HepG2 (cell line): ENCODE results near the gene ARHGEF3. TPM values are rescaled to one million over a fixed set of nuclear protein-coding genes. Genes with fewer than 3 reads are reported as not detected.

ENCODE experiments used
- HMGXB4 ChIP-seq, 2 experiments: sonication (generic) in 1 of 2; formaldehyde crosslinking in 1 of 2; IDR thresholded peaks; 2 replicates each; pipeline versions ENCODE4 v1.4.0 to v1.6.1; 2018 to 2020; ENCODE audit warnings: missing genetic modification reagents in 2 of 2, borderline replicate concordance in 1 of 2, low read depth in 1 of 2, mild to moderate bottlenecking in 1 of 2, missing biosample characterization in 1 of 2
- IKZF4 ChIP-seq: sonication (generic); formaldehyde crosslinking; IDR thresholded peaks from 2 replicates; pipeline ENCODE4 v1.5.1; 2020; ENCODE audit warnings: borderline replicate concordance, mild to moderate bottlenecking, low read depth, missing genetic modification reagents; ENCODE audit errors: not compliant biosample characterization
- NCOA1 ChIP-seq: sonication (generic); formaldehyde crosslinking; IDR thresholded peaks from 2 replicates; pipeline ENCODE4 v1.9.0; 2021; ENCODE audit warnings: missing genetic modification reagents
- NCOA5 ChIP-seq: sonication (generic); formaldehyde crosslinking; IDR thresholded peaks from 2 replicates; pipeline ENCODE4 v1.4.0; 2020; ENCODE audit warnings: missing genetic modification reagents
- PRDM10 ChIP-seq: sonication (generic); formaldehyde crosslinking; IDR thresholded peaks from 2 replicates; pipeline ENCODE4 v1.4.0; 2020; ENCODE audit warnings: low read depth, missing genetic modification reagents
- SAP130 ChIP-seq: IDR thresholded peaks from 2 replicates; pipeline ENCODE4 v1.6.1; 2016; ENCODE audit warnings: low read depth
- TBX3 ChIP-seq: fragments of 450-650 bp; IDR thresholded peaks from 2 replicates; pipeline ENCODE4 v1.6.1; 2017; ENCODE audit warnings: antibody characterized with exemption, mild to moderate bottlenecking, inconsistent platforms, borderline replicate concordance
- TOE1 ChIP-seq: sonication (generic); formaldehyde crosslinking; IDR thresholded peaks from 2 replicates; pipeline ENCODE4 v1.4.0; 2020; ENCODE audit warnings: mild to moderate bottlenecking, missing genetic modification reagents
- U2AF1 ChIP-seq: fragments of 200-400 bp; formaldehyde crosslinking; optimal IDR thresholded peaks from 2 replicates; pipeline ENCODE3; 2017; ENCODE audit warnings: mild to moderate bottlenecking, low read depth, low read length
- XBP1 ChIP-seq: sonication (generic); formaldehyde crosslinking; IDR thresholded peaks from 2 replicates; pipeline ENCODE4 v1.5.0; 2020; ENCODE audit warnings: missing genetic modification reagents
- ZNF678 ChIP-seq: sonication (generic); formaldehyde crosslinking; IDR thresholded peaks from 2 replicates; pipeline ENCODE4 v1.4.0; 2020; ENCODE audit warnings: mild to moderate bottlenecking, missing genetic modification reagents
- ZNF710 ChIP-seq: sonication (generic); formaldehyde crosslinking; IDR thresholded peaks from 2 replicates; pipeline ENCODE4 v1.5.0; 2020; ENCODE audit warnings: mild to moderate bottlenecking, missing genetic modification reagents, borderline replicate concordance
- ZSCAN31 ChIP-seq: sonication (generic); formaldehyde crosslinking; IDR thresholded peaks from 2 replicates; pipeline ENCODE4 v1.5.0; 2020; ENCODE audit warnings: low read depth, mild to moderate bottlenecking, missing genetic modification reagents
- polyA plus RNA-seq, 8 experiments: library from polyadenylated mRNA; depleted of rRNA in 3 of 8; stranded (reverse) in 7 of 8; unstranded in 1 of 8; fragments of >200 nt; fragmentation: Illumina TruSeq in 4 of 8; extraction: Trizol in 4 of 8; gene quantifications; 2 replicates each; pipeline versions ENCODE4 v1.2.1 to v1.2.3, GENCODE V29; 2011 to 2016; ENCODE audit warnings: low read depth in 4 of 8, missing spikeins in 1 of 8, mixed read lengths in 1 of 8; ENCODE audit not compliant: insufficient read depth in 1 of 8
- total RNA-seq, 5 experiments: library from RNA; depleted of rRNA; stranded (reverse); fragments of >200 nt; fragmentation: Illumina TruSeq; extraction: Trizol; gene quantifications; 2 replicates each; pipeline ENCODE4 v1.2.3, GENCODE V29; 2016; ENCODE audit warnings: low read depth in 1 of 5
- TF ChIP-seq, protein P1 (sequence below): IDR thresholded peaks from 2 replicates; pipeline ENCODE4 v1.6.1; 2016; ENCODE audit warnings: missing compliant biosample characterization, missing genetic modification reagents, borderline replicate concordance

ARHGEF3 gene
- total and polyA plus RNA-seq, 2 of the 13 experiments (the other 11 are each of a cell fraction or from before 2014, with no cell fraction given): 14.8 to 23.1 TPM

DNA sequence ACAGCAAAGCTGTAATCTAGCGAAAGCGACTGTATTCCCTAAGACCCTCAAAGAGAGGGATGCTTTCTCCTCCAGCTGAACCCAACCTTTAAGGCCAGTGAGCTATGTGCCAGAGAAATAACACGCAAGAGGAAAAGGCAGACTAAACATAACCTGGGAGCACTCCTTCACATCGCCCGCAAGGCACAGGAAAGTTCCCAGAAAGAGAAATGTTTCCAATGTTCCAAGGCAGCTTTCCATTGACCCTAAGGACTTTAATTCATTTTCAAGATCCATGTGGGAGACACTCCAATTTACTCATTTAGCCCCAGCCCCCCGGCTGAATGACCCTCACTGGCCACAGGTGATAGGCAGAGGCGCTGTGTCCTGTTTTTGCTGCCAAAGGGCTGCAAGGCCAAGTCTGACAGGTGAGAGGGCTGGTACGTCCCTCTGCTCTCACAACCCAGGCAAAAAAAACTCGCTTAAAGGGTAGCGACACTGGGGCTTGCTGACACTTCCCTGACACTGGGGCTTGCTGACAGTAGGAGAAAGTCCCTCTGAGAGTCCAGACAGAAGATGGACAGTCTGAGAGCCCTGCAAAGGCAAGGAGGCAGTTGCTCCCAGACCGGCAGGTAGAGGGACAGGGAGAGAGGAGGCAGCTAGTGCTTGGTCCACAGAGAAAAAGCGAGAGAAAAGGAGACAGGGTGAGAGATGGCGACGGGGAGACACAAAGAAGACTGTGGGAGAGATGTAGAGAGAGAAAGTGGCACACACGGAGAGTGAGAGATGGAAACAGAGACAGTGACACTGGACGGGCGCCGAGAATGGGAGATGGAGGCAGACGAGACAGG, 702 bp downstream of the ARHGEF3 start (continued):
- TF ChIP-seq, protein P1, sequence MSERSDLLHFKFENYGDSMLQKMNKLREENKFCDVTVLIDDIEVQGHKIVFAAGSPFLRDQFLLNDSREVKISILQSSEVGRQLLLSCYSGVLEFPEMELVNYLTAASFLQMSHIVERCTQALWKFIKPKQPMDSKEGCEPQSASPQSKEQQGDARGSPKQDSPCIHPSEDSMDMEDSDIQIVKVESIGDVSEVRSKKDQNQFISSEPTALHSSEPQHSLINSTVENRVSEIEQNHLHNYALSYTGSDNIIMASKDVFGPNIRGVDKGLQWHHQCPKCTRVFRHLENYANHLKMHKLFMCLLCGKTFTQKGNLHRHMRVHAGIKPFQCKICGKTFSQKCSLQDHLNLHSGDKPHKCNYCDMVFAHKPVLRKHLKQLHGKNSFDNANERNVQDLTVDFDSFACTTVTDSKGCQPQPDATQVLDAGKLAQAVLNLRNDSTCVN (CRISPR knock-in tag): no peak; the same call in 1 of the 2 replicates
- TF ChIP-seq ZSCAN31 (CRISPR knock-in tag): no peak
- TF ChIP-seq IKZF4 (CRISPR knock-in tag): no peak
- 0 out of 2 replicates have a peak, but pooled peaks have one; percentile 47 for TF ChIP-seq NCOA1
- TF ChIP-seq TOE1: 0 out of 2 replicates have a peak, but pooled peaks have one; percentile 4
- TF ChIP-seq ZNF678 (CRISPR knock-in tag): no peak
- TF ChIP-seq NCOA5 (CRISPR knock-in tag): no peak
- TF ChIP-seq ZNF710 (CRISPR knock-in tag): no peak
- no peak for TF ChIP-seq XBP1
- TF ChIP-seq U2AF1: peak; percentile 42
- TF ChIP-seq SAP130 (CRISPR knock-in tag): no peak
- no peak for TF ChIP-seq TBX3
- peak in 1 of 2 experiments; percentile 64; a peak in 2 of 4 replicates for TF ChIP-seq HMGXB4 (CRISPR knock-in tag; IDR thresholded peaks at IDR 0.05; ENCODE audit: borderline replicate concordance in 1 of 2, low read depth in 1 of 2)
- TF ChIP-seq PRDM10 (CRISPR knock-in tag): no peak
